MM.1S (cell line): ENCODE data around the gene ACOT12.

Experiments
- DNase-seq: peaks from one replicate; pipeline ENCODE4 v3.0.0-alpha.2; 2015
- H2AFZ ChIP-seq: fragments of 300-600 bp; sonication (generic); 2 replicates; pipeline ENCODE4 v1.6.0; 2016; ENCODE audit warnings: antibody characterized with exemption, low read length
- H3F3A ChIP-seq: fragments of 300-600 bp; sonication (generic); 2 replicates; pipeline ENCODE4 v1.6.1; 2016; ENCODE audit warnings: mild to moderate bottlenecking, antibody characterized with exemption, low read length, moderate library complexity, mixed read lengths; ENCODE audit not compliant: insufficient read depth
- H3K27ac ChIP-seq: fragments of 300-600 bp; sonication (generic); 2 replicates; pipeline ENCODE4 v1.5.1; 2016; ENCODE audit warnings: mild to moderate bottlenecking, low read length
- H3K27me3 ChIP-seq: fragments of 300-600 bp; sonication (generic); replicated peaks from 2 replicates; pipeline ENCODE4 v1.6.0; 2016; ENCODE audit warnings: low read length; ENCODE audit not compliant: insufficient read depth
- H3K36me3 ChIP-seq: fragments of 300-600 bp; sonication (generic); replicated peaks from 2 replicates; pipeline ENCODE4 v1.6.1; 2016; ENCODE audit warnings: mild to moderate bottlenecking, low read length, mixed read lengths; ENCODE audit not compliant: insufficient read depth
- H3K4me1 ChIP-seq: fragments of 300-600 bp; sonication (generic); 2 replicates; pipeline ENCODE4 v1.6.1; 2016; ENCODE audit warnings: low read length, mixed read lengths
- H3K4me2 ChIP-seq: fragments of 300-600 bp; sonication (generic); 2 replicates; pipeline ENCODE4 v1.6.0; 2016; ENCODE audit warnings: low read depth, low read length
- H3K4me3 ChIP-seq: fragments of 300-600 bp; sonication (generic); 2 replicates; pipeline ENCODE4 v1.5.1; 2016; ENCODE audit warnings: low read length, mixed read lengths
- H3K79me2 ChIP-seq: fragments of 300-600 bp; sonication (generic); 2 replicates; pipeline ENCODE4 v1.6.1; 2016; ENCODE audit warnings: mixed run types, low read length, mixed read lengths
- H3K9ac ChIP-seq: fragments of 300-600 bp; sonication (generic); 2 replicates; pipeline ENCODE4 v1.6.1; 2016; ENCODE audit warnings: low read length, mixed read lengths
- H3K9me2 ChIP-seq: fragments of 300-600 bp; sonication (generic); replicated peaks from 2 replicates; pipeline ENCODE4 v1.6.1; 2016; ENCODE audit warnings: mild to moderate bottlenecking, low read length, mixed read lengths; ENCODE audit not compliant: insufficient read depth
- H3K9me3 ChIP-seq: fragments of 300-600 bp; sonication (generic); replicated peaks from 2 replicates; pipeline ENCODE4 v1.6.1; 2016; ENCODE audit warnings: mild to moderate bottlenecking, low read length, mixed read lengths; ENCODE audit not compliant: insufficient read depth
- H4K20me1 ChIP-seq: fragments of 300-600 bp; sonication (generic); 2 replicates; pipeline ENCODE4 v1.6.1; 2016; ENCODE audit warnings: mild to moderate bottlenecking, low read length, moderate library complexity, mixed read lengths; ENCODE audit not compliant: insufficient read depth
- EZH2 ChIP-seq: fragments of 300-600 bp; sonication (generic); optimal IDR thresholded peaks from 2 replicates; pipeline ENCODE3; 2017; ENCODE audit warnings: low read depth, mild to moderate bottlenecking, antibody characterized with exemption, low read length, mixed read lengths
- EZH2phosphoT487 ChIP-seq: fragments of 300-600 bp; sonication (generic); IDR thresholded peaks from 2 replicates; pipeline ENCODE4 v1.6.1; 2018; ENCODE audit warnings: antibody characterized with exemption, low read length
- TF ChIP-seq, protein P1 (sequence below): fragments of 300-600 bp; sonication (generic); IDR thresholded peaks from 2 replicates; pipeline ENCODE4 v1.5.1; 2016; ENCODE audit warnings: antibody characterized with exemption, low read length, mixed read lengths

ACOT12 gene

DNA sequence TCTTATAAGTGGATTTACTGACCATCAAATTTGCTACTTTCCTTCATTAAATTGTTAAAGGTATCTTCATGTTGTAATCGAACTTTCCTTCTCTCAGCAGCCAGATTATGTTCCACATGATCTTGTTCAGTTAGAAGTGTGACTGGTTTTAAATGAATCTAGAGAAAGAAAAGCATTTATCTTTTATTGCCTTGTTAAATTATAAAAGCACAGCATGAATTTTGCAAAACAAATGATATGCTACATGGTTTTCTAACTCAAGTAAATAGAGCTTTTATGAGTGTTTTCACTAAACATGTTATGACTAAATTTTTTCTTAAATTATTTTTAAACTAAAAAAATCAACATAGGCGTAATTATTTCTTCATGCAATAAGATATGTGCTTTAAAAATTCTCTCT, 34.1 kb downstream of the ACOT12 start:
- no peaks in the 10 kb centered on the region for H3K27me3 ChIP-seq
- DNase-seq: no peak
- no peaks in the 10 kb centered on the region for H3K4me1 ChIP-seq
- no peak overlapping the region for H2AFZ ChIP-seq
- H3F3A ChIP-seq: no peaks in the 10 kb centered on the region
- no peaks in the 10 kb centered on the region for H3K36me3 ChIP-seq
- no peaks in the 10 kb centered on the region for H3K9me3 ChIP-seq
- no peak overlapping the region for H3K4me3 ChIP-seq
- no peaks in the 10 kb centered on the region for H3K79me2 ChIP-seq
- no peak overlapping the region for H3K9ac ChIP-seq
- H3K9me2 ChIP-seq: no peaks in the 10 kb centered on the region
- TF ChIP-seq EZH2phosphoT487: no peak
- H3K27ac ChIP-seq: no peak overlapping the region
- no peak overlapping the region for H3K4me2 ChIP-seq
- no peaks in the 10 kb centered on the region for H4K20me1 ChIP-seq

DNA sequence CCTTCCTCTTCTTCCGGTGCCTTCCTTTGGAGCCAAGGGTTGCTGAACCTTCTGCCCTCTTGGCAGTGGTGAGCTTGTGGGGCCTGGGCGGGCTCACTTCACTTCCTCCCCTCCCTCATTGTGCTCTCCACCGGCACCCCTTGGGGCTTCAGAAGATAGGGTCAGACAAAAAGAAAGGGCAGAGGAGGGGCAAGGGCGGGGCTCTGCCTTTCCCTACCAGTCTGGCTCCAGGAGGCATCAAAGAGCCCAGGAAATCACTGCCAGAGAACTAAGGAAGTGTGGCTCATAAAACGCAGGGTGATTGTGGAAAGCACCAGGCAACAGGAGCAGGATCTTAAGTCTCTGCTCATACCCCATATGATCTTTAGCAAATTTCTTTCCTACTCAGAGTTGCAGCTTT, 34.8 kb downstream of the ACOT12 start:
- Histone ChIP-seq H3K79me2 (no peaks in the 10 kb centered on the region), H3K4me2 (no peak overlapping the region), H3F3A (no peaks in the 10 kb centered on the region), H3K9me2 (no peaks in the 10 kb centered on the region), H3K4me1 (no peaks in the 10 kb centered on the region), H2AFZ (no peak overlapping the region), H3K27me3 (no peaks in the 10 kb centered on the region), H3K36me3 (no peaks in the 10 kb centered on the region), H4K20me1 (no peaks in the 10 kb centered on the region), H3K9ac (no peak overlapping the region), H3K27ac (no peak overlapping the region), H3K9me3 (no peaks in the 10 kb centered on the region), H3K4me3 (no peak overlapping the region)
- TF ChIP-seq EZH2phosphoT487 (no peak), EZH2 (no peak)
- TF ChIP-seq, protein P1, sequence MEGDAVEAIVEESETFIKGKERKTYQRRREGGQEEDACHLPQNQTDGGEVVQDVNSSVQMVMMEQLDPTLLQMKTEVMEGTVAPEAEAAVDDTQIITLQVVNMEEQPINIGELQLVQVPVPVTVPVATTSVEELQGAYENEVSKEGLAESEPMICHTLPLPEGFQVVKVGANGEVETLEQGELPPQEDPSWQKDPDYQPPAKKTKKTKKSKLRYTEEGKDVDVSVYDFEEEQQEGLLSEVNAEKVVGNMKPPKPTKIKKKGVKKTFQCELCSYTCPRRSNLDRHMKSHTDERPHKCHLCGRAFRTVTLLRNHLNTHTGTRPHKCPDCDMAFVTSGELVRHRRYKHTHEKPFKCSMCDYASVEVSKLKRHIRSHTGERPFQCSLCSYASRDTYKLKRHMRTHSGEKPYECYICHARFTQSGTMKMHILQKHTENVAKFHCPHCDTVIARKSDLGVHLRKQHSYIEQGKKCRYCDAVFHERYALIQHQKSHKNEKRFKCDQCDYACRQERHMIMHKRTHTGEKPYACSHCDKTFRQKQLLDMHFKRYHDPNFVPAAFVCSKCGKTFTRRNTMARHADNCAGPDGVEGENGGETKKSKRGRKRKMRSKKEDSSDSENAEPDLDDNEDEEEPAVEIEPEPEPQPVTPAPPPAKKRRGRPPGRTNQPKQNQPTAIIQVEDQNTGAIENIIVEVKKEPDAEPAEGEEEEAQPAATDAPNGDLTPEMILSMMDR: no peak
- DNase-seq: no peak

DNA sequence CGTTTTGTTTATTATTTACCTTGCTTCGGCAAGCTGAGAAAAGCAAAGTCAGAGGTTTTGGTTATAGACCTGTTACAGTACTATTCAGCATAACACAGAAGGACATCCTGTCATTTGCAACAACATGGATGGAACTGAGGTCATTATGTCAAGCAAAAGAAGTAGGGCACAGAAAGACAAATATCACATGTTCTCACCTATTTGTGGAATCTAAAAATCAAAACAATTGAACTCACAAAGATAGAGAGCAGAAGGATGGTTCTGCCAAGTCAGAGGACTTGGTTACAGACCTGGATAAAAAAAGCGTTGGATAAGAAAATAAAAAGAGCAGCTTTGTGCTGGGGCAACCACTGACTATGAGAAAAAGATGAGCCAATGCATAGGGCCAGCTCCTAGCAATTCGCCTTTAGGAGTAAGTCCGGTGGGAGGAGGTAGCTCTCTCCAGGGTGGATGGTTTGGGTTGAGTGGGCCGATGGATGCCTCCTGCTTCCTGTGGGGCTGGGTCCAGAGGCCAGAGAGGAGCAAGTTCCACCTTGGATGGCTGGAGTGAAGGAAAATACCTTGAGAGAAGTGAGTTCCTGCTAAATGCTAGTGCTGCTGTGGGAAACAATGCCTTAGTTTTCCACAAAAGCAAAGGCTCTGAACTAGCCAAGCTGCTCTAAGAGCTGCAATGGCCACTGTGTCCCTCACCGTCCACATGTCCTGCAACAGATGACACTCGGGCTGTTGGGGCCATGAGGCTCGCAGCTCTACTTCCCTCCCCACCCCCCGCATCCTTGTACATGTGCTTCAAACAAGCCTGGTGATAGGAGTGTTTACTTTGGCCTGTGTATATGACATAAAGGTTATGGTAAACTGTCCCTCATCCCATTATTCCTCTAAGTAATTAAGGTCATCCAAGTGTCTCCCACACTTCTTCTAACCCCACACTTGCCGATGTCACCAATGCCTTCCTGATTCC, 38.4 kb downstream of the ACOT12 start:
- Histone ChIP-seq H3K36me3 (no peaks in the 10 kb centered on the region), H3K79me2 (no peaks in the 10 kb centered on the region), H3K27me3 (no peaks in the 10 kb centered on the region), H3K9ac (no peak overlapping the region), H3K4me2 (no peak overlapping the region), H3K4me1 (no peaks in the 10 kb centered on the region), H3K4me3 (no peak overlapping the region), H4K20me1 (no peaks in the 10 kb centered on the region), H3K9me3 (no peaks in the 10 kb centered on the region), H3K9me2 (no peaks in the 10 kb centered on the region), H3K27ac (no peak overlapping the region), H3F3A (no peaks in the 10 kb centered on the region), H2AFZ (no peak overlapping the region)
- no peak for DNase-seq
- TF ChIP-seq EZH2phosphoT487 (no peak), EZH2 (no peak)
- TF ChIP-seq, protein P1: no peak

DNA sequence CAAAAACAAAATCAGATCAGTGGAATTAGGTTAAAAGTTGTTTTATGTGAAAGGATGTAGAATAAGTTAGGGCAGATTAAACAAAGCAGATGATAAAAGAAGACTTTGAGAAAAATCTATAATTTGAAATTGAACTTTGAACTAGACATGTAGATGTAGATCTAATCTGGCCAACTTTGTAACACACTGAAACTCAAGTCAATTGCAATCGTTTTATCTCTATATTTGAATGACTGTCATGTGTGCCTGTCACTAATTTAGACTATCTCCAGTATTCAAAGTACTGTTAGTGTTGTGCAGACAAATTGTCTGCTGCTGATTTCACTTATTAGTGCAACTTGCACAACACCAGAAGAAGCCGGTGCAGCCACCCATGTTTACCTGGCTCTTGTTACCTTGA, 39.8 kb downstream of the ACOT12 start:
- H4K20me1 ChIP-seq: no peaks in the 10 kb centered on the region
- no peaks in the 10 kb centered on the region for H3K36me3 ChIP-seq
- no peaks in the 10 kb centered on the region for H3K79me2 ChIP-seq
- no peaks in the 10 kb centered on the region for H3F3A ChIP-seq
- no peak overlapping the region for H3K4me3 ChIP-seq
- no peak for DNase-seq
- H3K9me2 ChIP-seq: no peaks in the 10 kb centered on the region
- TF ChIP-seq EZH2: no peak
- no peak for TF ChIP-seq EZH2phosphoT487
- TF ChIP-seq, protein P1: no peak
- H2AFZ ChIP-seq: no peak overlapping the region
- H3K27me3 ChIP-seq: no peaks in the 10 kb centered on the region
- no peak overlapping the region for H3K4me2 ChIP-seq
- H3K4me1 ChIP-seq: no peaks in the 10 kb centered on the region
- no peak overlapping the region for H3K27ac ChIP-seq
- H3K9me3 ChIP-seq: no peaks in the 10 kb centered on the region
- no peak overlapping the region for H3K9ac ChIP-seq
